NT2/D1 (cell line): Measurements from ENCODE around the gene MYO5A.

Experiments used
- SUZ12 ChIP-seq: IDR thresholded peaks from 2 replicates; pipeline ENCODE4 v1.6.1; 2011; ENCODE audit not compliant: insufficient read length, insufficient read depth; ENCODE audit errors: extremely low read depth
- YY1 ChIP-seq: IDR thresholded peaks from 2 replicates; pipeline ENCODE4 v1.6.1; 2011; ENCODE audit not compliant: insufficient read length, insufficient read depth
- ZNF274 ChIP-seq: IDR thresholded peaks from 2 replicates; pipeline ENCODE4 v1.6.1; 2011; ENCODE audit warnings: mild to moderate bottlenecking, low read depth, low read length

GRCh38 chr15:52518487-52519371 lies 10.0 kb downstream of the MYO5A start:
- no peak for TF ChIP-seq ZNF274
- no peak for TF ChIP-seq SUZ12
- TF ChIP-seq YY1, result no peak
